ENCODE results near the gene RXFP4.

- TF ChIP-seq CTCF (IDR thresholded peaks at IDR 0.05) (no peak), POLR2A (IDR thresholded peaks at IDR 0.05) (no peak)
Measured at GRCh38 chr1:155978973-155979429, 37.6 kb downstream of the RXFP4 start.
